RCC 7860 (cell line): ENCODE measurements around the gene PDE3B.
"Not testable (repeated sequence)": the region's sequence is repeated elsewhere in the genome, so short reads cannot be mapped to it uniquely, and the experiment has no call there.

ENCODE experiments used
- DNase-seq: peaks from one replicate; pipeline ENCODE4 v3.0.0-alpha.2; 2015; ENCODE audit warnings: low spot score
- FAIRE-seq: peaks from 2 replicates; lab custom pipeline; 2012; peaks lifted over from hg19 to GRCh38; lab: Jason Lieb, UNC

The PDE3B gene

DNA sequence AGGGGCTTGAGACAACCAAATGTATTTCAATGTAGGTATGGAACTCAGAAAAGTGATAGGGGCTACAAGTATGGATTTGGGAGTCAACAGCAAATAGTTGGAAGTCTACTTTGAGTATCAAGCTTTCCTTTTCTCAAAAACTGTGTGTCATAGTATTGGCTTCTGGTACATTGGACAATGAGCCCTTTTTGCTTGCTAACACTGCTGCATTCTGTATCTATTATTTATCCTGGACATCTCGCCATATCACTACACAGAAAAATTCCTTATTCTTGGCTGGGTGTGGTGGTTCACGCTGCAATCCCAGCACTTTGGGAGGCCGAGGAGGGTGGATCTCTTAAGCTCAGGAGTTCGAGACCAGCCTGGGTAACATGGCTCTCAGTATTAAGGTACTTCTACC lies 230.0 kb downstream of the PDE3B start:
- no peak for DNase-seq
- no peak for FAIRE-seq

DNA sequence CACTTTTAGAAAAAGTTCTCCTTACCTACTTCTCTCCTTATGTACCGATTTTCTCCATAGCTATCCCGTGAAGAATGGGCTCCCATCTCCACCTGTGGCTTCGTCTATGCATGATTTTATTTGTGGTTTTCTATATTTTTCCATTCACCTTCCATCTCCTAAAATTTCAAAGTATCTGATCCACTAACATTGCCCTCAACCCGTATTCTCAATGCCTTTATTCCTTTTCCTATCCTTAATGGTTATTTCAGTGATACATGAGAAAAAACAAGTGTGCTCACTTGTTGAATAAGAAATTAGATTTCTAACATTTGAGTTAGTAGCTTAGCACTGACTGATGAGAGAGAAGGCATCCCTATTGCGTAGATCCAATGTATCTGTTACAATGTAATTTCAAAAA lies 231.6 kb downstream of the PDE3B start:
- DNase-seq (no peak), FAIRE-seq (no peak)

DNA sequence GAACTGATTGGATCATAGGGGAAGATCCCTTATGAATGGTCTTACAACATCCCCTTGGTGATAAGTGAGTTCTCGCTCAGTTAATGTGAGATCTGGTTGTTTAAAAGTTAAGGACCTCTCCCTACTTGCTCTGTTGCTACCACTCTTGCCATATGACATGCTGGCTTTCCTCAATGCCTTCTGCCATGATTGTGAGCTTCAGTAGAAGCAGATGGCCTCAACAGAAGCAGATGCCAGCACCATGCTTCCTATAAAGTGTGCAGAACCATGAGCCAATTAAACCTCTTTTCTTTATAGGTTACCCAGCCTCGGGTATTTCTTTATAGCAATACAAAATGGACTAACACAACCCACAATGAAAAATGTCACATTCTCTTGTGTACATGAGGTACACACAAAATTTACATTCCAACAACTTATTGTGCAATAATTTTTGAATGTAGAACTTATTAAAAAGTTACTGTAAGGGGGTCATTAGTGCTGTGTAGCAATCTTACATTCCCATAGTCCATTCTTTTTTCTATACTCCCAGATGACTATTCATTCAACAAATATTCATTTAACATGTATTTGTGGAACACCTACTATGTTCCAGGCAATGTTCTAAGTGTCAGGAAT lies 238.1 kb downstream of the PDE3B start:
- no peak for FAIRE-seq
- DNase-seq: no peak

DNA sequence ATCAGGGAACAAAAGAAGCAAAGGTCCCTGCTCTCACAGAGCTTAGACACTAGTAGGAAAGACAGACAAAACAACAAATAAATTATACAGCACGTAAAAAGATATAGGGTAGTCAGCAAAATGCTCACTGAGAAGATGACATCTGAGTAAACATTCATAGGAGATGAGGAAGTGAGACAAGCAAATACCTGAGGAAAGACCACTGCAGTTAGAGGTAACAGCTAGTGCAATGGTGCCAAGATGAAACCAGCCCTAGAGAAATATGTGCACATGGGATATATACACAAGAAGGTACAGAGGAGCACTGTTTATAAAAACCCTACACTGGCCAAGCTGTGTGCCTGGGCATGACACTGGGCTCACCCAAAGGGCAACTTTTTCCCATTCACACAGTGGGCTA lies 238.6 kb downstream of the PDE3B start:
- FAIRE-seq (no peak), DNase-seq (no peak)

DNA sequence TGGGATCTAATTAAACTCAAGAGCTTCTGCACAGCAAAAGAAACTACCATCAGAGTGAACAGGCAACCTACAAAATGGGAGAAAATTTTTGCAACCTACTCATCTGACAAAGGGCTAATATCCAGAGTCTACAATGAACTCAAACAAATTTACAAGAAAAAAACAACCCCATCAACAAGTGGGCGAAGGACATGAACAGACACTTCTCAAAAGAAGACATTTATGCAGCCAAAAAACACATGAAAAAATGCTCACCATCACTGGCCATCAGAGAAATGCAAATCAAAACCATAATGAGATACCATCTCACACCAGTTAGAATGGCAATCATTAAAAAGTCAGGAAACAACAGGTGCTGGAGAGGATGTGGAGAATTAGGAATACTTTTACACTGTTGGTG lies 240.1 kb downstream of the PDE3B start:
- not testable (repeated sequence) for FAIRE-seq

DNA sequence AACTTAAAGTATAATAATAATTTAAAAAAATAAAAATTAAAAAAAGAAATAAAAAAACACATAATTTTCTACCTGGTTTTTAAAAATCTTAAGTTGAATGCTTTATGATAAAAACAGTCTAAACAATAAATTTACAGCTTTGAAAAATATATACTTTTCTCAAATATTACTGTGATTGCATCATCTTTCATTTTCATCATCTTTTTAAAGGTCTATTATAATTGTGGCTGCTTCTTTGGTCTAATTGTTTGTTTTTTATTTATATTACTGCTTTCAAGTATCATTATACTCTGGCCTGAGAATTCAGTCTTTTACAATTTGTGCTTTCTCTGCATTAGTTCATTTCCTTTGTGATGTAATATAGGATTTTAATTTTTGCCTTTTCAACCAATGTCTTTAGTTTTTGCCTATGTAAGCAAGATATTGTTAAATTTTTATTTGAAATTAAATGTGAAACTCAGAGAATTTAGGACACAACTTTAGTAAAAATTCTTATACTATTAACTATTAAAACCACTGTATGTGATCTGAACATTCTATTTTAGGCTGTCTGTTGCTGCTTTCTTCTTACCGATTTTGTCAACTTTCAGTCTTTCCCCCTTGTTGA lies 241.2 kb downstream of the PDE3B start:
- DNase-seq (no peak), FAIRE-seq (no peak)

More for the DNA sequence above, 240.1 kb downstream of the PDE3B start:
- not testable (repeated sequence) for DNase-seq

DNA sequence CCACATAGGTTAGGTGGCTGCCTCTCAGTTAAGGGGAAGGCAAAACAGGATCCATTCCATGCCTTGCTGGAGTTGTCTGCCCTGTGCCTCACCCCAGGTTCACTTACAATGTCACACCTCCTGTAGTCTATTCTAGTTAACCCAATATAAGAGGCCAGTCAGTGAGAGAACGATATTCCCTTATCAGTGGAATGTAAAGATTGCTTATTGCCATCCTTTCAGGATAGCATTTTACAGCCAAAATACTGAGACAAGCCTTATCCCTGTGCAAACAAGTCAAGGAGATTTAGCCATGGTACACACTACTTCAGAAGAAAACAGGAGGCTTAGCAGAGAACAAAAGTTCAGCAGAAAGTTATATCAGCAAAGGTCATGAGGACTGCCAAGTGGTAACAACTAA lies 242.9 kb downstream of the PDE3B start:
- no peak for FAIRE-seq
- DNase-seq: no peak

DNA sequence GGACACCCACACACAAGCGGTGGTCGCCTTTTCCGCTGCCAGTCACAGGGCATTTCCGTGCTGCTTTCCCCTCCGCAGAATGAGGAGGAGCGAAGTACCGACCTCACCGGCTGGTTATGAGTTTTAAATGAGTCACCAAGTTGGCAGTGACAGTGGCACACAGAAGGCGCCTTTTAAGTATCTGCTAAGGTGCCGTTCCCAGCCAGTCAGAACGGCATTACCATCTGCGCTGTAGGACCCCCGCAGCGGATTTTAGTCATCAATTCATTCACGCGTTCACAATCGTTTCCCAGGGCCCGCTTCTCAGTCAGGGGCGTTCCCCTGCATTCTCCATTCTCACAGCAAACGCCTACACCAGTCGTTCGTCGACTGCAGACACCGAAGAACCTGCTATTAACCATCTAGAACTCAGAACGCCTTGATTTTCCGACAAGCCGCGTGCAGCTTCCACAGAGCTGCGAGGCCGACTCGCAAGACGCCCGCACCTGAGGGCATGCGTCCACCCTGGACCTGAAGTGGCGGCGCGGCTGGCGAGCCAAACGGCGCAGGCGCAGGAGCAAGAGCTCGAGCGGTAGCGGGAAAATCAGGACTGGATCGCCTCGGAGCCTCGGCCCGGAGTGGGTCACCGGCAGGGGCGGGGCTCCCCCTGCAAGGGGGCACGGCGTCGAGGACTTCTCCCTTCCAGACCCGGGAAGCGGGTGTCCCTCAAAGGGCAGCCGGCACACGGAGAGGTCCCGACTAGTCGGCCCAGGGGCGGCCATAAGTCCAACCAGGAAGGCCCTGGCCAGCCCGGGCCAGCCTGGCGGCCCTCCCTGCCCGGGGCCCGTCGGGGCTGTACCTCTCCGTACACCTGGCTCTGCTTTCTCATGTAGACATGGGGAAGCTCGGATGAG lies 247.8 kb downstream of the PDE3B start:
- FAIRE-seq: peak; percentile 83

DNA sequence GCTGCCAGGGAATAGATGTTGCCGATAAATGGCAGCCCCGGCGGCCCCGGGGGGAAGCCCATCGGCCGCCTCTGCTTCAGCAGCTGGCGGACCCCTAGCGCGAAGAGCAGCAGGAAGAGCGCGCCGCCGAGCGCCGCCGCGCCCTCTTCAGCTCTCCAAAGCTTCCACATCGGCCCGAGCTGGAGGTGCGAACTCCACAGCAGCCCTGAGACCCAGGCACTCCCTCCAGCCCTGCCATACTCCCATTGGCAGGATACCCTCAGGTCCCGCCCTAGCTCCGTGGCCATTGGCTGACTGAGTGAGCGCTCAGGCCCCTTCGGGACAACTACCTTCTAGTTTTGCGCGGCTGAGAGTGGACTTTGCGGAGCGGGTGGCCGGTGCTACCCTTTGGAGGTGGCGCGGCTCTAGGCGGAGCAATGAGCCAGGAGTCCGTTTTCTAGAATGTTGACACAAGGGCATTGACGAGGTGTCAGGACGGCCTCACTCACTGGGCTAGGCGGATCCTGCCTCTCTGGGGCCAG lies 248.5 kb downstream of the PDE3B start, which contains the start of gene CYP2R1:
Gene CYP2R1, minus strand, starts transcription at position 196 of the 521 bp plus-strand sequence. Its CDS starts 26 bp downstream, at position 170.
- peak; percentile 91 for DNase-seq
- FAIRE-seq: peak; percentile 81

More for the DNA sequence above, 247.8 kb downstream of the PDE3B start:
- peak; percentile 95 for DNase-seq

DNA sequence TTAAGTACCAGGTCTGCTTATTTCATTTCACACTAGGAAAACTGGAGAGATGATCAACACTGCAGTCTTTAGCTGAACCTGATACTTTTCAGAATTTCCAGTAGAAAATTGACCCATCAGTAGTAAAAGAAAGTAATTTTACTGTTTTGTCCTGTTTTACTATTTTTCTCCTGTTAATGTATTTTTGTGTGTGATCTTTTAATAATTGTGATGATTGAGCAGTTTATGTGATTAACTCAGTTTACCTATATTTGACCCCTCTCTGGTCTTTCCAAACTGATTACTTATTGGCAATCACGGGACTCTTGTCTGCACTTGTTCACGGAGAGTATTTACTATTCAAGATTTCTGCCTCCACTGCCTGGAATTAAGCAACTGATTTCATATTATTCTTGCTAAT lies 249.0 kb downstream of the PDE3B start:
- FAIRE-seq: no peak

DNA sequence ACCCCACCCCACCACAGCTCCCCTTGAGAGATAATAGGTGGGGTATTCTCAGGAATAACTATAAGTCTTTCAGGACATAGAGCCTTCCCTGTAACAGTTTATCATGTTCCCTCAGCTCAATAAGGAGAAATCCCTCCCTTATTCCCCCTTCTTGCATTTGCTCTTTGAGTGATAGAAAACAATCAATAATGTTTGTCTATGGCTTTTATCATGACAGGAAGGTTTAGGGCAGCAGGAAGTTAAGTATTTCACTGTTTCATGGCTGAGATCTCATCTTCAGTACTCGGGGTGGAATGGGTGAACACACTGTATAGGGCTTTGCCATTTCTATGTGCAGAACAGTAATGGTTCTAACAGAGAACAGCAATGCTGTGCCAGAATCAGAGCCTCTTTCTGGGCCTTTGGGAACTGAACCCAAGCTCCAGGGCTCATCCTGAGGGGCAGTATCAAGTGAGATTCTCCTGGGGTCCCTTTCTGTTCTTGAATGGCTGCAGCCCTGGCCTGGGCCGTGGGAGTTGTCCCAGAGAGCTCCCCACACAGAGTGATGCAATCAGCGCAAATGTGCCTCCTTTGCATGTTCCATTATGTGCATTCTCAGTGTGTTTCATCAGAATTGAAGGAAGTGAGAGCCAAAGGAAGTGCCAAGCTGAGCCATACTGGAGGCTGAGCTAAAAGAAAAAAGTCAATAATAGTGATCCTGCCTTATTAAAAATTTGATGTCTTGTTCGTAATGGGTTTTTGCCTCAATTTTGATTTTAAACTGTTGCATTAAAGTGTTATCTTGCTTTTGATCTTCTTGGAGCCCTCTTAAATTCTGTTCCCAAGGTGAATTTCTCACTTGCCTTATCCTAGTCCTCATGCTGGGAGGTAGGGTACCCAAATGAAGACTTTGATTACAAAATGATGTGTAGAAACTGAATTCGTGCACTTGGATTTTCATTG lies 251.3 kb downstream of the PDE3B start:
- FAIRE-seq (no peak), DNase-seq (no peak)

More for the DNA sequence above, 249.0 kb downstream of the PDE3B start:
- DNase-seq: no peak

DNA sequence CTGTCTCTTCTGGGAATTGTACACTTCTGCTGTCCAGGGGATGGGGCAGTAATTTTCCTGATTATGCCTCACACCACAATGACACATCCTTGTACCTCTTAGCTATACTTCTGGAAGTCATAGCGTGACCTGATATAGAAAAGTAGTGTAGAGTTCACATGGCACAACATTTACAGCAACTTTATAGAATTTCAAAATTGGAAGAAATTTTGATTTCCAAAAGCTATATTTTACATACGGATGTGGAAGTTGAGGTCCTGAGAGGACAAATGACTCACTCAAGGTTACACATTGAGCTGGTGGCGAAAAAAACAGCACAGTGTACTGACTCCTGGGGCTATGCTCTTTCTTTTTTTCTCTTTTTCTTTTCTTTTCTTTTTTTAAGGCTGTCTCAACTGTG lies 254.8 kb downstream of the PDE3B start:
- FAIRE-seq (no peak), DNase-seq (no peak)

DNA sequence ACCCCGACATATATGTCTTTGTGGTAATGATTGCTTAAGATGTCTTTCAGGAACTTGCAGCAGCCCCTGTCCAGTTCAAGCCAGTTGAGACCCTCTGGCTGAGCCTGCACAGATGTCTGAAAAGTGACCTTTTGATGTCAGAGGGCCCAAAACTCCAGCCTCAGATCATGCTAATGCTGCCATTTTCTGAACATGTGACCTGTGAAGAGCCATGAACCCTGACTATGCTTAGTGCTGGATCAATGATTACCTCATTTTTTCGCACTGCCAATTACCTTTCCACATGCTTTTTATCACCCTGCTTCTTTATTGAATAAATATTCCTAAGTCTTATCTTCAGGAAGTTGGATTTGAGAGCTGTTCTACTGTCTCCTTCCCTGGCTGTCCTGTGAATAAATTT lies 255.3 kb downstream of the PDE3B start:
- FAIRE-seq (no peak), DNase-seq (no peak)

DNA sequence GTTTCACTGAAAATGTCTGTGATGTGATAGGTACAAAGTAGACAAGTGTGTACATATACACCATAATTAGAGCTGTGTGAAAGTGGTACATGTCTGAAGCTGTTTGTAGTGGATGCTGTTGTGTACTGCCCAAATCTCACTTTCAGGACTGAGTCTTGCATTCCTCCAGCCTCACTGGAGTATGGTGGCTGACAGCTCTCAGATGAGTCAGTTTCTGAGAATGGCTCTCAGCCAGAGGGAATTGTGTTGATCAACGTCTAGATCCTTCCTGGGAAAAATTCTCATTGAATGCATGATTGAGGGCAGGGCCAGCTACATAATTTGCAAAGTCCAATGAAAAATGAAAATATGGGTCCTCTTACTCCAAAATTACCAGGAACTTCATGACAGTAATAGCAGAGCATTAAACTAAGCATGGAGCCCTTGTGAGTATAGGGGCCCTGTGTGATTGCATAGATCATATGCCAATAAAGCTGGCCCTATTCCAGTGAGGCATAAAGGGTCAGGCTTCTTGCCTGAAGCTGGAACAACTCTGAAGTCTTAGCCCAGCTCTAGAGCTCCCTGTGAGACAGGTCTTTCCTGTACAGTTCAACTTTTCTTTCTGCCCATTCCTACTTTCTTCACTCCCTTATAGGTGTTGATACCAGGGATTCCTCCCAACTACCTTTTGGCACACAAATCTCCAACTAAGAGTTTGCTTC lies 259.2 kb downstream of the PDE3B start:
- peak; percentile 12 for FAIRE-seq
- DNase-seq: peak; percentile 26

DNA sequence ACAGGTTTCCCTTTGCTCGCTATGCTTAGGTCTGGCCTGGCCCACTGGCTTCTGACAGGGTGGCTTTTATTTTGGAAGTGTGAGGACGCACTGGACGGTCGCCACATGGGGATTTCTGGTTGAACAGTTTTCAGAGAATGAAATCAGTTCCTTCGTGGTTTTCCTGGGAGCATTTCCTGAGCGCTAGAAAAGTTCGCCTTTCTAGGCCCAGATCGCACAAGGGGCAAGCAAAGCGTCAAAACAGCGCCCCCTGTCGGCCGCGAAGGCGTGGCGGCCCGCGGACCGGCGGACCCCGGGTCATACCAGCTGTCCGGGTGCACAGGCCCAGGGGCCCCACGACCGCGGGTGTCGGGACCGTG lies 261.1 kb downstream of the PDE3B start:
- FAIRE-seq (no peak), DNase-seq (peak; percentile 49)

DNA sequence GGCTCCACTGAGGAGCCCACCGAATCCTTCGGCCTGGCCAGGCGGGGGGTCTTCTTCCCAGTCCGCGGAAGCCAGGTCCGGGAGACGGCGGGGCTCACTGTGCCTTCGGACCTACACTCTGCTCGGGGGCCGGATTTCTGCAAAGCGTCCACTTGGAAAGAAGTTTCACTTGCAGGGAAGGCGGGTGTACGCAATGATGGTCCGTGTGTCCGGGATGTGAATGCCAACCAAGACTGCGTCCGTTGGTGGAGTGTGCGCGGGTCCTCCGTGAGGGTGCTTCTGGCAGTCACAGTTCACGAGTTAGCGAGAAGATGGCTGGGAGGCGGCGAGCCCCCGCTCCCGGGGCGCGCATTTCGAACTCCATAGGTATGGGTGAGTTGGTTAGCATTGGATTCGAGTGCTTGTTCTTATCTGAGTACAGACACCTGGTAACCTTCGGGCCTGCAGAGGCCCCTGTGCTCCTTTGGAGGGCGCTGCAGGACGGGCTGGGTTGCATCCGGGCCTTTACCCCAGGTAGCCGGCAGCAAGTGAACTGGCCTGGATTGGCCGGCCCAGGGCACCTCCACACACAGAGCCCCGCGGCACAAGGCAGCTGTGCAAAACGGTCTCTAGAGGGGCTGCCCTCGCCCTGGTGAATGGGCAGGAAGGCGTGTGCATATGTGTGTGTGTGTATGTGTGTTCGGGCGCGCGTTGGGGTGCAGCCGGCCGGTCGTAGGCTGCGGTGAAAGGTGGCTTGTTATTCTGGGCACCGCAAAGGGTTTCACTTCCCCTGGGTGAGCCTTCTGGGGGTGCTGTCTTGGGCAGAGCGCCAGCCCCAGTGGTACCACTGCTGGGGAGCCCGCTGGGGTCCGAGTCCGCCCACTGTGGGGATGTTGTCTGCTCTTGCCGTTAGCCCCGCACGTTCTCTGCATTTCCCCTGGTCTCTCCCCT lies 261.8 kb downstream of the PDE3B start:
- FAIRE-seq (no peak), DNase-seq (no peak)

DNA sequence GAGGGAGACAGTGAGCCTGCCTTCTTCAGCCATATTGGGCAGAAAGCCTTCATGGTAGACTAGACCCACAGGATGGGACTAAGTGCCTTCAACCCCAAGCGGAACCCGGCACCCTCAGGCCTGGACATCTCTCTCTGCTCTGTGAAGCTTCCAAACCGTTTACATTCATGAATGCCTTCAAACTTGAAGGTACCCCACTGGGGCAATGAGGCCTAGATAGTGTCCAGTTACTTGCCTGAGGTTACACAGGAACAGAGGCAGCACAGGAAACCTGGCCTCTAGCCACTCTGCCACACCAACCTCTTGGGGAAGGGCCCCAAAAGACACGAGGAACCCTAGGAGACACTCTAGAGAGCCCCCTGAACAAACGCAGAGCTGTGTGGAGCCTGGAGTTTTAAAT lies 263.0 kb downstream of the PDE3B start:
- DNase-seq: no peak

DNA sequence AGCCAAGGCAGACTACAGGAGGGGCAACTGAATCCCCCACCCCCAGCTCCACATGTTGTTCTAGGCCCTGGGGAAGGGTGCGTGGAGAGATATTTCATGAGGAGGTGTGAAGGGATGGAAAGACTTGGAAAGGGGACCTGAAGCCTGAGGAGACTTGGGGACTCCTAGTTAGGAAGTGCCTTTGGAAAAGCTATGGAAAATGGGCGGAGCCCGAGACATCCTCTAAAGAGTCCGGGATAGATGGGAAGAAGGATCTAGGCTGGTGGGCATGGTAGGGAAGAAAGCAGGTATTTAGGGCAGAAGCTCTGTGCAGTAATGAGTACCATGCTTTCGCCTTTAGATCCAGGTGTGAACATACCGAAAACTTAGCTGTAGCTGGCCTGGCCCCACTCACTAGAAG lies 263.4 kb downstream of the PDE3B start:
- FAIRE-seq: no peak
- DNase-seq: no peak

More for the DNA sequence above, 263.0 kb downstream of the PDE3B start:
- FAIRE-seq: no peak
